PC-9 (cell line): ENCODE data around the gene ETNK2.

Experiments used
- EZH2 ChIP-seq: fragments of 200-600 bp; sonication (generic); IDR thresholded peaks from 2 replicates; pipeline ENCODE4 v1.8.0; 2017; ENCODE audit warnings: antibody characterized with exemption, low read depth
- TF ChIP-seq, protein P1 (sequence below): fragments of 200-600 bp; sonication (generic); conservative IDR thresholded peaks from 2 replicates; pipeline ENCODE4 v1.6.1; 2017; ENCODE audit warnings: mixed run types, antibody characterized with exemption, mild to moderate bottlenecking, moderate library complexity

DNA sequence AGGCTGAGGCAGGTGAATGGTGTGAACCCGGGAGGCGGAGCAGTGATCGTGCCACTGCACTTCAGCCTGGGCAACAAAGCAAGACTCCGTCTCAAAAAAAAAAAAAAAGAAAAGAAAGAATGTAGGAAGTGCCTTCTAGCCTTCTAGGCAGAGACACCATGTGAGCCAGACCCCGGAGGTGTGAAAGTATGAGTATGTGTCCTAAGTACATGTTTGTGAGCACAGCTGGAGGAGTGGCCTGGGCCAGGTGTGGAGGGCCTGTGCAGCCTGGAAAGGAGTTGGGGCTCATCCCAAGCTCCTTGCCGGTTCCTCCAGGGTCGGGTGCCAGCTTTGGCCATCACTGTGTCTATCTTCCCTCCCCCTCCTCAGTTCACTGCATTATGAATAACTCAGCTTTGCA, 66.0 kb downstream of the ETNK2 start:
- TF ChIP-seq, protein P1, sequence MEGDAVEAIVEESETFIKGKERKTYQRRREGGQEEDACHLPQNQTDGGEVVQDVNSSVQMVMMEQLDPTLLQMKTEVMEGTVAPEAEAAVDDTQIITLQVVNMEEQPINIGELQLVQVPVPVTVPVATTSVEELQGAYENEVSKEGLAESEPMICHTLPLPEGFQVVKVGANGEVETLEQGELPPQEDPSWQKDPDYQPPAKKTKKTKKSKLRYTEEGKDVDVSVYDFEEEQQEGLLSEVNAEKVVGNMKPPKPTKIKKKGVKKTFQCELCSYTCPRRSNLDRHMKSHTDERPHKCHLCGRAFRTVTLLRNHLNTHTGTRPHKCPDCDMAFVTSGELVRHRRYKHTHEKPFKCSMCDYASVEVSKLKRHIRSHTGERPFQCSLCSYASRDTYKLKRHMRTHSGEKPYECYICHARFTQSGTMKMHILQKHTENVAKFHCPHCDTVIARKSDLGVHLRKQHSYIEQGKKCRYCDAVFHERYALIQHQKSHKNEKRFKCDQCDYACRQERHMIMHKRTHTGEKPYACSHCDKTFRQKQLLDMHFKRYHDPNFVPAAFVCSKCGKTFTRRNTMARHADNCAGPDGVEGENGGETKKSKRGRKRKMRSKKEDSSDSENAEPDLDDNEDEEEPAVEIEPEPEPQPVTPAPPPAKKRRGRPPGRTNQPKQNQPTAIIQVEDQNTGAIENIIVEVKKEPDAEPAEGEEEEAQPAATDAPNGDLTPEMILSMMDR: no peak
- no peak for TF ChIP-seq EZH2
